Mucosa of rectum (tissue), 2 donors: Measurements from ENCODE around the gene VMP1.
A peak's percentile ranks its signal among the peaks of the same experiment; 100 is the strongest.

Source experiments
- H3K27ac ChIP-seq, 2 donors: one replicate each; pipeline ENCODE4 v1.7.0; 2013; ENCODE audit warnings: inconsistent platforms in 2 of 2, low read depth in 2 of 2, low read length in 2 of 2
- H3K27me3 ChIP-seq, 2 donors: one replicate each; pipeline ENCODE4 v1.7.0; 2013; ENCODE audit warnings: low read length in 2 of 2; ENCODE audit not compliant: control insufficient read depth in 2 of 2, insufficient read depth in 2 of 2
- H3K36me3 ChIP-seq, 2 donors: one replicate each; pipeline ENCODE4 v1.7.0; 2013; ENCODE audit warnings: low read length in 2 of 2; ENCODE audit not compliant: control insufficient read depth in 2 of 2, insufficient read depth in 2 of 2
- H3K4me1 ChIP-seq, 2 donors: one replicate each; pipeline ENCODE4 v1.7.0; 2013; ENCODE audit warnings: low read length in 2 of 2, mild to moderate bottlenecking in 1 of 2; ENCODE audit not compliant: control insufficient read depth in 2 of 2, insufficient read depth in 2 of 2
- H3K4me3 ChIP-seq, 2 donors: one replicate each; pipeline ENCODE4 v1.7.0; 2013; ENCODE audit warnings: low read length in 2 of 2
- H3K9ac ChIP-seq, 2 donors: one replicate each; pipeline ENCODE4 v1.7.0; 2013; ENCODE audit warnings: low read length in 2 of 2, low read depth in 1 of 2, mild to moderate bottlenecking in 1 of 2
- H3K9me3 ChIP-seq, 2 donors: one replicate each; pipeline ENCODE4 v1.7.0; 2013; ENCODE audit warnings: low read length in 2 of 2; ENCODE audit not compliant: control insufficient read depth in 2 of 2
- donor health status: healthy.
- donor health status: Normal muscosa, but diverticular disease.

VMP1 gene

GRCh38 chr17:59699786-59700185, 7.7 kb upstream of the VMP1 start:
- H3K4me1 ChIP-seq: peaks cover 8 to 13% of the 10 kb centered on the region in 2 donors
- H3K36me3 ChIP-seq: peaks cover 46 to 56% of the 10 kb centered on the region in 2 donors

GRCh38 chr17:59702304-59702703, 5.2 kb upstream of the VMP1 start:
- peaks cover 23 to 36% of the 10 kb centered on the region in 2 donors for H3K36me3 ChIP-seq
- H3K4me1 ChIP-seq: peaks cover 7 to 13% of the 10 kb centered on the region in 2 donors
- no peak overlapping the region for H3K27ac ChIP-seq
- no peaks in the 10 kb centered on the region for H3K9me3 ChIP-seq
- no peaks in the 10 kb centered on the region for H3K27me3 ChIP-seq
- no peak overlapping the region for H3K4me3 ChIP-seq
- no peak overlapping the region for H3K9ac ChIP-seq

More at GRCh38 chr17:59699786-59700185, 7.7 kb upstream of the VMP1 start:
- Histone ChIP-seq H3K4me3 (no peak overlapping the region), H3K9me3 (no peaks in the 10 kb centered on the region), H3K9ac (no peak overlapping the region), H3K27ac (no peak overlapping the region), H3K27me3 (no peaks in the 10 kb centered on the region)

GRCh38 chr17:59707971-59708430, 547 bp downstream of the VMP1 start:
- Histone ChIP-seq H3K27me3 (no peaks in the 10 kb centered on the region), H3K4me1 (peaks cover 19 to 22% of the 10 kb centered on the region in 2 donors), H3K9me3 (no peaks in the 10 kb centered on the region), H3K27ac (peak overlapping the region; percentile 87 to 95), H3K4me3 (peak overlapping the region; percentile 79 to 100), H3K9ac (peak overlapping the region; percentile 82 to 98), H3K36me3 (peaks cover 0 to 2% of the 10 kb centered on the region in 2 donors)

GRCh38 chr17:59711936-59712335, 4.5 kb downstream of the VMP1 start:
- H3K27ac ChIP-seq: no peak overlapping the region
- H3K9me3 ChIP-seq: no peaks in the 10 kb centered on the region
- no peaks in the 10 kb centered on the region for H3K36me3 ChIP-seq
- peaks cover 9 to 12% of the 10 kb centered on the region in 2 donors for H3K4me1 ChIP-seq
- H3K4me3 ChIP-seq: no peak overlapping the region
- no peaks in the 10 kb centered on the region for H3K27me3 ChIP-seq
- H3K9ac ChIP-seq: no peak overlapping the region

- no peak overlapping the region for H3K4me3 ChIP-seq
- no peak overlapping the region for H3K9ac ChIP-seq
- H3K4me1 ChIP-seq: peaks cover 9 to 12% of the 10 kb centered on the region in 2 donors
- H3K9me3 ChIP-seq: no peaks in the 10 kb centered on the region
- H3K27ac ChIP-seq: no peak overlapping the region
- no peaks in the 10 kb centered on the region for H3K27me3 ChIP-seq
- H3K36me3 ChIP-seq: no peaks in the 10 kb centered on the region
These were observed 5.4 kb downstream of the VMP1 start for GRCh38 chr17:59712862-59713261.

- H3K9ac ChIP-seq: no peak overlapping the region
- no peaks in the 10 kb centered on the region for H3K36me3 ChIP-seq
- H3K27me3 ChIP-seq: no peaks in the 10 kb centered on the region
- H3K27ac ChIP-seq: no peak overlapping the region
- H3K4me3 ChIP-seq: no peak overlapping the region
- peaks cover 0 to 1% of the 10 kb centered on the region in 2 donors for H3K4me1 ChIP-seq
- no peaks in the 10 kb centered on the region for H3K9me3 ChIP-seq
These were observed 6.8 kb downstream of the VMP1 start for GRCh38 chr17:59714255-59714654.

GRCh38 chr17:59716427-59716826, 9.0 kb downstream of the VMP1 start:
- Histone ChIP-seq H3K36me3 (no peaks in the 10 kb centered on the region), H3K9me3 (no peaks in the 10 kb centered on the region), H3K4me3 (no peak overlapping the region), H3K9ac (no peak overlapping the region), H3K27ac (no peak overlapping the region), H3K4me1 (peaks cover 0 to 3% of the 10 kb centered on the region in 2 donors), H3K27me3 (no peaks in the 10 kb centered on the region)

- Histone ChIP-seq H3K9me3 (no peaks in the 10 kb centered on the region), H3K4me1 (peaks cover 5 to 16% of the 10 kb centered on the region in 2 donors), H3K36me3 (no peaks in the 10 kb centered on the region), H3K27ac (no peak overlapping the region), H3K9ac (no peak overlapping the region), H3K4me3 (no peak overlapping the region), H3K27me3 (no peaks in the 10 kb centered on the region)
These were observed 12.1 kb downstream of the VMP1 start for GRCh38 chr17:59719526-59719925.

GRCh38 chr17:59722623-59723022, 15.2 kb downstream of the VMP1 start:
- H3K9ac ChIP-seq: no peak overlapping the region

GRCh38 chr17:59723041-59723440, 15.6 kb downstream of the VMP1 start:
- Histone ChIP-seq H3K27me3 (no peaks in the 10 kb centered on the region), H3K4me1 (peaks cover 5 to 23% of the 10 kb centered on the region in 2 donors), H3K36me3 (no peaks in the 10 kb centered on the region), H3K9ac (peak overlapping the region in 1 of 2 donors; percentile 40), H3K9me3 (no peaks in the 10 kb centered on the region), H3K4me3 (peak overlapping the region; percentile 43 to 46), H3K27ac (peak overlapping the region; percentile 56 to 79)

More at GRCh38 chr17:59722623-59723022, 15.2 kb downstream of the VMP1 start:
- H3K27ac ChIP-seq: peak overlapping the region in 1 of 2 donors; percentile 79
- H3K4me3 ChIP-seq: no peak overlapping the region
- H3K9me3 ChIP-seq: no peaks in the 10 kb centered on the region
- H3K4me1 ChIP-seq: peaks cover 5 to 20% of the 10 kb centered on the region in 2 donors
- no peaks in the 10 kb centered on the region for H3K36me3 ChIP-seq
- no peaks in the 10 kb centered on the region for H3K27me3 ChIP-seq
